ENCODE measurements around the gene COL27A1.

DNA sequence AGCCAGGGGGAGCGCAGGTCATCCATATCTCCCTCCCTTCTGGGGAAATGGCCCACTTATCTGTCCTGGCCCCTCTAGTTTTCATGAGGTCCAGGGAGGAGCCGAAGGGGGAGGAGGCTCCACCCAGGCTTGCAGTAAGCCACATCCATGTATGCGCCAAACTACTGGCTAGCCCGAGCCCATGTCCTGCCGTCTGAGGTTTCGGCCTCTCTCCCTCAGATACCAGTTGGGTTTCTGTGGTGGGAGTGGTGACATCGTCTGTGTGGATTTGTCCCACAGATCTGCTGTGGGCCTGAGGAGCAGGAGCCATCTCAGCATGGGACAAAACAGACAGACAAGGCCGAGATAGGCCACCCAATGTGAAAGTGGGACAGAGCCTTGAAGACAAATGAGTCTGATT is 89.2 kb downstream of the COL27A1 start:
- TF ChIP-seq CTCF (IDR thresholded peaks at IDR 0.05) (no peak), EZH2phosphoT487 (IDR thresholded peaks at IDR 0.05) (no peak), EZH2 (IDR thresholded peaks at IDR 0.05) (no peak)
